HAP-1 (cell line): ENCODE measurements around the gene OGFOD3.
A peak's percentile ranks its signal among the peaks of the same experiment; 100 is the strongest.
"Not testable (repeated sequence)": the region's sequence is repeated elsewhere in the genome, so short reads cannot be mapped to it uniquely, and the experiment has no call there.

Source experiments
- DNase-seq, 2 experiments: peaks; one replicate each; pipeline ENCODE4 v3.0.0-alpha.2; 2016 to 2020; ENCODE audit warnings: low spot score in 2 of 2
- H3K27me3 ChIP-seq: fragments of 250-450 bp; sonication (Bioruptor Pico); 2 replicates; pipeline ENCODE4 v1.5.1; 2020; ENCODE audit warnings: low read depth, mild to moderate bottlenecking, moderate library complexity
- H3K36me3 ChIP-seq: fragments of 250-450 bp; sonication (Bioruptor Pico); replicated peaks from 2 replicates; pipeline ENCODE4 v1.5.1; 2020; ENCODE audit warnings: mild to moderate bottlenecking
- H3K4me1 ChIP-seq: fragments of 250-450 bp; sonication (Bioruptor Pico); 2 replicates; pipeline ENCODE4 v1.5.1; 2020; ENCODE audit warnings: mild to moderate bottlenecking
- H3K4me3 ChIP-seq: fragments of 250-450 bp; sonication (Bioruptor Pico); 2 replicates; pipeline ENCODE4 v1.5.1; 2020; ENCODE audit warnings: mild to moderate bottlenecking, moderate library complexity
- H3K9me3 ChIP-seq: fragments of 250-450 bp; sonication (Bioruptor Pico); 2 replicates; pipeline ENCODE4 v1.5.1; 2020; ENCODE audit warnings: mild to moderate bottlenecking, moderate library complexity
- in situ Hi-C: fragments of 300-500 bp; cut with MboI; formaldehyde crosslinking; loops from 3 replicates; pipeline ENCODE4 v1.14.3; 2020; ENCODE audit warnings: low sequenced_read_pairs, inconsistent platforms, mixed read lengths

OGFOD3 gene

GRCh38 chr17:82369211-82369610, 49.2 kb downstream of the OGFOD3 start:
- Histone ChIP-seq H3K27me3 (no peaks in the 10 kb centered on the region), H3K36me3 (no peaks in the 10 kb centered on the region), H3K4me1 (no peaks in the 10 kb centered on the region; the same call in 1 of the 2 replicates), H3K9me3 (no peaks in the 10 kb centered on the region), H3K4me3 (no peak overlapping the region)
- in situ Hi-C loops, result no loop called here
- DNase-seq, result no peak

GRCh38 chr17:82367724-82368524, 50.5 kb downstream of the OGFOD3 start:
- H3K4me3 ChIP-seq, result no peak overlapping the region
- no peaks in the 10 kb centered on the region for H3K27me3 ChIP-seq
- peak; percentile 18 to 69 for DNase-seq
- no peaks in the 10 kb centered on the region; the same call in 1 of the 2 replicates for H3K4me1 ChIP-seq
- H3K9me3 ChIP-seq, result no peaks in the 10 kb centered on the region
- H3K36me3 ChIP-seq, result no peaks in the 10 kb centered on the region
- in situ Hi-C loops, result no loop called here

GRCh38 chr17:82366749-82367148, 51.6 kb downstream of the OGFOD3 start:
- in situ Hi-C loops, result no loop called here

GRCh38 chr17:82365606-82366295, 52.6 kb downstream of the OGFOD3 start:
- Histone ChIP-seq H3K27me3 (no peaks in the 10 kb centered on the region), H3K9me3 (no peaks in the 10 kb centered on the region), H3K36me3 (no peaks in the 10 kb centered on the region), H3K4me1 (no peaks in the 10 kb centered on the region; the same call in 1 of the 2 replicates), H3K4me3 (no peak overlapping the region)
- no peak for DNase-seq
- in situ Hi-C loops, result no loop called here

More at GRCh38 chr17:82366749-82367148, 51.6 kb downstream of the OGFOD3 start:
- no peaks in the 10 kb centered on the region for H3K36me3 ChIP-seq
- no peak for DNase-seq
- H3K4me3 ChIP-seq, result no peak overlapping the region
- no peaks in the 10 kb centered on the region for H3K9me3 ChIP-seq
- no peaks in the 10 kb centered on the region for H3K27me3 ChIP-seq
- no peaks in the 10 kb centered on the region; the same call in 1 of the 2 replicates for H3K4me1 ChIP-seq

- DNase-seq, result no peak
- no peaks in the 10 kb centered on the region for H3K36me3 ChIP-seq
- in situ Hi-C loops, result no loop called here
- H3K4me3 ChIP-seq, result no peak overlapping the region
- H3K27me3 ChIP-seq, result no peaks in the 10 kb centered on the region
- H3K4me1 ChIP-seq, result peaks cover 7% of the 10 kb centered on the region
- H3K9me3 ChIP-seq, result no peaks in the 10 kb centered on the region
These were observed 56.3 kb downstream of the OGFOD3 start for GRCh38 chr17:82361885-82362633.

- H3K27me3 ChIP-seq, H3K9me3 ChIP-seq, H3K4me1 ChIP-seq, H3K4me3 ChIP-seq, DNase-seq, H3K36me3 ChIP-seq, in situ Hi-C loops: not testable (repeated sequence)
These were observed 58.8 kb downstream of the OGFOD3 start for GRCh38 chr17:82359451-82360074.

- DNase-seq, result peak in 1 of 2 experiments; percentile 43
- Histone ChIP-seq H3K4me3 (no peak within 1 kb of the TSS), H3K4me1 (peaks cover 7% of the 10 kb centered on the region), H3K9me3 (no peaks in the 10 kb centered on the region), H3K27me3 (no peaks in the 10 kb centered on the region), H3K36me3 (no peaks in the 10 kb centered on the region)
- in situ Hi-C loops, result no loop called here
These were observed 59.7 kb downstream of the OGFOD3 start, which contains the start of gene TEX19 for GRCh38 chr17:82358465-82359350. TSS of gene TEX19 (plus strand) at chr17:82359247. CDS start at chr17:82362151, 2,904 bp downstream.

- no peak for DNase-seq
- Histone ChIP-seq H3K27me3 (no peaks in the 10 kb centered on the region), H3K9me3 (no peaks in the 10 kb centered on the region), H3K4me1 (peaks cover 7% of the 10 kb centered on the region), H3K4me3 (no peak overlapping the region), H3K36me3 (no peaks in the 10 kb centered on the region)
- in situ Hi-C loops, result no loop called here
These were observed 61.0 kb downstream of the OGFOD3 start for GRCh38 chr17:82357394-82357793.

- no peaks in the 10 kb centered on the region for H3K27me3 ChIP-seq
- DNase-seq, result no peak
- H3K4me1 ChIP-seq, result peaks cover 7% of the 10 kb centered on the region
- no peaks in the 10 kb centered on the region for H3K36me3 ChIP-seq
- H3K9me3 ChIP-seq, result no peaks in the 10 kb centered on the region
- no peak overlapping the region for H3K4me3 ChIP-seq
- in situ Hi-C loops, result no loop called here
These were observed 61.5 kb downstream of the OGFOD3 start for GRCh38 chr17:82356845-82357355.

GRCh38 chr17:82355770-82356427, 62.5 kb downstream of the OGFOD3 start:
- H3K4me3 ChIP-seq, result no peak overlapping the region
- H3K27me3 ChIP-seq, result no peaks in the 10 kb centered on the region
- H3K9me3 ChIP-seq, result no peaks in the 10 kb centered on the region
- in situ Hi-C loops, result no loop called here
- no peaks in the 10 kb centered on the region for H3K36me3 ChIP-seq
- peaks cover 7% of the 10 kb centered on the region for H3K4me1 ChIP-seq
- DNase-seq, result no peak

- Histone ChIP-seq H3K9me3 (no peaks in the 10 kb centered on the region), H3K4me3 (no peak overlapping the region), H3K36me3 (no peaks in the 10 kb centered on the region), H3K4me1 (peaks cover 7% of the 10 kb centered on the region), H3K27me3 (no peaks in the 10 kb centered on the region)
- in situ Hi-C loops, result loop anchor here (5.0 kb wide), 1 partner anchor 57 kb away; no protein-coding TSS in a partner anchor
- no peak for DNase-seq
These were observed 63.5 kb downstream of the OGFOD3 start for GRCh38 chr17:82354804-82355308.

- Histone ChIP-seq H3K4me1 (peaks cover under 1% of the 10 kb centered on the region), H3K27me3 (no peaks in the 10 kb centered on the region), H3K4me3 (no peak overlapping the region), H3K9me3 (no peaks in the 10 kb centered on the region), H3K36me3 (no peaks in the 10 kb centered on the region)
- DNase-seq, result no peak
- in situ Hi-C loops, result loop anchor here (5.0 kb wide), 1 partner anchor 59 kb away; no protein-coding TSS in a partner anchor
These were observed 64.9 kb downstream of the OGFOD3 start for GRCh38 chr17:82353484-82353883.
